HEK293 (cell line): ENCODE results near the gene PLAGL1.

Experiments used
- ZFHX2 ChIP-seq: fragments of 450-650 bp; formaldehyde crosslinking; conservative IDR thresholded peaks from 2 replicates; pipeline ENCODE4 v1.5.1; 2016; ENCODE audit warnings: missing biosample characterization, missing genetic modification characterization
- ZNF324 ChIP-seq: fragments of 450-650 bp; formaldehyde crosslinking; IDR thresholded peaks from 2 replicates; pipeline ENCODE4 v1.5.1; 2016; ENCODE audit warnings: missing biosample characterization, missing genetic modification characterization
- ZNF792 ChIP-seq: fragments of 450-650 bp; formaldehyde crosslinking; IDR thresholded peaks from 2 replicates; pipeline ENCODE4 v1.5.1; 2016; ENCODE audit warnings: missing biosample characterization, missing genetic modification characterization
- TF ChIP-seq, protein P1 (sequence below): fragments of 450-650 bp; formaldehyde crosslinking; IDR thresholded peaks from 2 replicates; pipeline ENCODE4 v1.5.1; 2016; ENCODE audit warnings: missing biosample characterization, missing genetic modification characterization, low read depth
- TF ChIP-seq, protein P2 (sequence below): fragments of 450-650 bp; formaldehyde crosslinking; IDR thresholded peaks from 2 replicates; pipeline ENCODE4 v1.5.1; 2016; ENCODE audit warnings: missing biosample characterization, missing genetic modification characterization
- TF ChIP-seq, protein P3 (sequence below): sonication (generic); formaldehyde crosslinking; IDR thresholded peaks from 2 replicates; pipeline ENCODE4 v1.8.1; 2022; ENCODE audit warnings: mild to moderate bottlenecking, moderate library complexity, missing genetic modification reagents

DNA sequence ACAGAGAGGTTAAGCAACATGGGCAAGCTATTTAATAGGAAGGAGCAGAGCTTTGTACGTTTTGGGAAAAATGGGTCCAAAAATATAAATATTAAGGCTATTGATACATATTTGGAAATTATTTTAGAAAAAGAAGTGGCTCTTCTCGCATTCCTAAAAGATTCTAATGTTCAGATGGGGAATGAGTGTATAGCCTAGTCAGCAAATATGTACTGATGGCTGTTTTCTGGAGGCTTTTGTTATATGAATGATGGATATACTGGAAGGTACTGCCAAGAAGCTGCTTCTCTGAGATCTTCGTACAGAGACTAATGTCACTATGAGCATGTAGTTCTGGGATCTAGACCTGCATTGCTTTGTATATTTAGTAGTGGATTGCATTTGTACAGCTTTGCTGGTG is 71.7 kb downstream of the PLAGL1 start:
- no peak for TF ChIP-seq ZNF792 (tag by site-specific recombination)
- no peak for TF ChIP-seq ZFHX2 (tag by site-specific recombination)
- TF ChIP-seq, protein P1, sequence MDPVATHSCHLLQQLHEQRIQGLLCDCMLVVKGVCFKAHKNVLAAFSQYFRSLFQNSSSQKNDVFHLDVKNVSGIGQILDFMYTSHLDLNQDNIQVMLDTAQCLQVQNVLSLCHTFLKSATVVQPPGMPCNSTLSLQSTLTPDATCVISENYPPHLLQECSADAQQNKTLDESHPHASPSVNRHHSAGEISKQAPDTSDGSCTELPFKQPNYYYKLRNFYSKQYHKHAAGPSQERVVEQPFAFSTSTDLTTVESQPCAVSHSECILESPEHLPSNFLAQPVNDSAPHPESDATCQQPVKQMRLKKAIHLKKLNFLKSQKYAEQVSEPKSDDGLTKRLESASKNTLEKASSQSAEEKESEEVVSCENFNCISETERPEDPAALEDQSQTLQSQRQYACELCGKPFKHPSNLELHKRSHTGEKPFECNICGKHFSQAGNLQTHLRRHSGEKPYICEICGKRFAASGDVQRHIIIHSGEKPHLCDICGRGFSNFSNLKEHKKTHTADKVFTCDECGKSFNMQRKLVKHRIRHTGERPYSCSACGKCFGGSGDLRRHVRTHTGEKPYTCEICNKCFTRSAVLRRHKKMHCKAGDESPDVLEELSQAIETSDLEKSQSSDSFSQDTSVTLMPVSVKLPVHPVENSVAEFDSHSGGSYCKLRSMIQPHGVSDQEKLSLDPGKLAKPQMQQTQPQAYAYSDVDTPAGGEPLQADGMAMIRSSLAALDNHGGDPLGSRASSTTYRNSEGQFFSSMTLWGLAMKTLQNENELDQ (tag by site-specific recombination) = no peak
- TF ChIP-seq, protein P2, sequence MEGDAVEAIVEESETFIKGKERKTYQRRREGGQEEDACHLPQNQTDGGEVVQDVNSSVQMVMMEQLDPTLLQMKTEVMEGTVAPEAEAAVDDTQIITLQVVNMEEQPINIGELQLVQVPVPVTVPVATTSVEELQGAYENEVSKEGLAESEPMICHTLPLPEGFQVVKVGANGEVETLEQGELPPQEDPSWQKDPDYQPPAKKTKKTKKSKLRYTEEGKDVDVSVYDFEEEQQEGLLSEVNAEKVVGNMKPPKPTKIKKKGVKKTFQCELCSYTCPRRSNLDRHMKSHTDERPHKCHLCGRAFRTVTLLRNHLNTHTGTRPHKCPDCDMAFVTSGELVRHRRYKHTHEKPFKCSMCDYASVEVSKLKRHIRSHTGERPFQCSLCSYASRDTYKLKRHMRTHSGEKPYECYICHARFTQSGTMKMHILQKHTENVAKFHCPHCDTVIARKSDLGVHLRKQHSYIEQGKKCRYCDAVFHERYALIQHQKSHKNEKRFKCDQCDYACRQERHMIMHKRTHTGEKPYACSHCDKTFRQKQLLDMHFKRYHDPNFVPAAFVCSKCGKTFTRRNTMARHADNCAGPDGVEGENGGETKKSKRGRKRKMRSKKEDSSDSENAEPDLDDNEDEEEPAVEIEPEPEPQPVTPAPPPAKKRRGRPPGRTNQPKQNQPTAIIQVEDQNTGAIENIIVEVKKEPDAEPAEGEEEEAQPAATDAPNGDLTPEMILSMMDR (tag by site-specific recombination) = no peak
- no peak for TF ChIP-seq ZNF324 (tag by site-specific recombination)
- TF ChIP-seq, protein P3, sequence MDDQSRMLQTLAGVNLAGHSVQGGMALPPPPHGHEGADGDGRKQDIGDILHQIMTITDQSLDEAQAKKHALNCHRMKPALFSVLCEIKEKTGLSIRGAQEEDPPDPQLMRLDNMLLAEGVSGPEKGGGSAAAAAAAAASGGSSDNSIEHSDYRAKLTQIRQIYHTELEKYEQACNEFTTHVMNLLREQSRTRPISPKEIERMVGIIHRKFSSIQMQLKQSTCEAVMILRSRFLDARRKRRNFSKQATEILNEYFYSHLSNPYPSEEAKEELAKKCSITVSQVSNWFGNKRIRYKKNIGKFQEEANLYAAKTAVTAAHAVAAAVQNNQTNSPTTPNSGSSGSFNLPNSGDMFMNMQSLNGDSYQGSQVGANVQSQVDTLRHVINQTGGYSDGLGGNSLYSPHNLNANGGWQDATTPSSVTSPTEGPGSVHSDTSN (CRISPR knock-in tag) = no peak
